ENCODE measurements around the gene PRKCB.

- TF ChIP-seq EZH2 (IDR thresholded peaks at IDR 0.05; ENCODE audit: borderline replicate concordance) (no peak), EZH2phosphoT487 (IDR thresholded peaks at IDR 0.05; ENCODE audit: low read depth, severe bottlenecking, unreplicated experiment) (no peak)
- TF ChIP-seq, protein P1, sequence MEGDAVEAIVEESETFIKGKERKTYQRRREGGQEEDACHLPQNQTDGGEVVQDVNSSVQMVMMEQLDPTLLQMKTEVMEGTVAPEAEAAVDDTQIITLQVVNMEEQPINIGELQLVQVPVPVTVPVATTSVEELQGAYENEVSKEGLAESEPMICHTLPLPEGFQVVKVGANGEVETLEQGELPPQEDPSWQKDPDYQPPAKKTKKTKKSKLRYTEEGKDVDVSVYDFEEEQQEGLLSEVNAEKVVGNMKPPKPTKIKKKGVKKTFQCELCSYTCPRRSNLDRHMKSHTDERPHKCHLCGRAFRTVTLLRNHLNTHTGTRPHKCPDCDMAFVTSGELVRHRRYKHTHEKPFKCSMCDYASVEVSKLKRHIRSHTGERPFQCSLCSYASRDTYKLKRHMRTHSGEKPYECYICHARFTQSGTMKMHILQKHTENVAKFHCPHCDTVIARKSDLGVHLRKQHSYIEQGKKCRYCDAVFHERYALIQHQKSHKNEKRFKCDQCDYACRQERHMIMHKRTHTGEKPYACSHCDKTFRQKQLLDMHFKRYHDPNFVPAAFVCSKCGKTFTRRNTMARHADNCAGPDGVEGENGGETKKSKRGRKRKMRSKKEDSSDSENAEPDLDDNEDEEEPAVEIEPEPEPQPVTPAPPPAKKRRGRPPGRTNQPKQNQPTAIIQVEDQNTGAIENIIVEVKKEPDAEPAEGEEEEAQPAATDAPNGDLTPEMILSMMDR (IDR thresholded peaks at IDR 0.05; ENCODE audit: poor library complexity) = no peak
Observed at GRCh38 chr16:24178496-24178895, 342.7 kb downstream of the PRKCB start.
